ENCODE measurements around the gene F8. TPM values are rescaled to one million over a fixed set of nuclear protein-coding genes. Genes with fewer than 3 reads are reported as not detected.

Gene F8
- total and polyA plus RNA-seq, 9 of the 15 experiments (the other 6 are each of a cell fraction or from before 2014, with no cell fraction given): 0.41 to 3.8 (median 0.91) TPM

DNA sequence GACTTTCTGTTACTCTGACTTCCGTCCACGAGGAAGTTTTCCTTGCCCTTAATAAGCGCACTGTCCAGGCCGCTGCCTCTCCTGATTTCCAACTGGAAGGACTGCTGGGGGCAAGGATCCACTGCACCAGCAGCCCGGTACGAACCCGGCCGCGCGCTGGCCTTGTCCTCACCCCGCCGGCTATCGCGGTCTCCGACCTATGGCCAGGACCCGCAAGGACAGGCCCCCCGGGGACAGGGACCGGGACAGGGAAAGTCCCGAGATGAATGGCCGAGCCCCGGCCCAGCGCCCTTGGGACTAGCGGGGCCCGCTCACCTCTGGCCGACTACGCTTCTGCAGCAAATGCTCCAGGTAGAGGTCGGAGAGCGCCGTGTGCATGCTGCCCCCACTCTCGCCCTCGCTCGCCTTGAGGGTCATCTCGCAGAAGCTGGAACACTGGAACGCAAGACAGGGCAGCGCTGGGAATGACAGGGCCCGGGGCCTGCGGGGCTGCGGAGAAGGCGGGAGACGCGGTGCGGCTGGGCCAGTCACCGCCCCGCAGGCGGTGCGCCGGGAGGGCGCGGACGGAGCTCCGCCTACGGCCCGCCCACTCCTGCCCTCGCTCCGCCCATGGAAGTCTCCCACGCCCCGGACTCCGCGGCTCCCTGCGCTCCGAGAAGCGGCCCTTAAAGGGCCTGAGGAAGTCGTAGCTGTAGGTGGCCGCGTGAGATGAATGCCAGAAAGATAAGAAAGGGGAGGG is 217.4 kb downstream of the F8 start, which contains the start of gene MPP1 (continued):
- TF ChIP-seq, protein P1, sequence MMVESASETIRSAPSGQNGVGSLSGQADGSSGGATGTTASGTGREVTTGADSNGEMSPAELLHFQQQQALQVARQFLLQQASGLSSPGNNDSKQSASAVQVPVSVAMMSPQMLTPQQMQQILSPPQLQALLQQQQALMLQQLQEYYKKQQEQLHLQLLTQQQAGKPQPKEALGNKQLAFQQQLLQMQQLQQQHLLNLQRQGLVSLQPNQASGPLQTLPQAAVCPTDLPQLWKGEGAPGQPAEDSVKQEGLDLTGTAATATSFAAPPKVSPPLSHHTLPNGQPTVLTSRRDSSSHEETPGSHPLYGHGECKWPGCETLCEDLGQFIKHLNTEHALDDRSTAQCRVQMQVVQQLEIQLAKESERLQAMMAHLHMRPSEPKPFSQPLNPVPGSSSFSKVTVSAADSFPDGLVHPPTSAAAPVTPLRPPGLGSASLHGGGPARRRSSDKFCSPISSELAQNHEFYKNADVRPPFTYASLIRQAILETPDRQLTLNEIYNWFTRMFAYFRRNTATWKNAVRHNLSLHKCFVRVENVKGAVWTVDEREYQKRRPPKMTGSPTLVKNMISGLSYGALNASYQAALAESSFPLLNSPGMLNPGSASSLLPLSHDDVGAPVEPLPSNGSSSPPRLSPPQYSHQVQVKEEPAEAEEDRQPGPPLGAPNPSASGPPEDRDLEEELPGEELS (CRISPR knock-in tag; IDR thresholded peaks at IDR 0.05; ENCODE audit: borderline replicate concordance): no peak; the same call in 1 of the 2 replicates
- TF ChIP-seq, protein P2, sequence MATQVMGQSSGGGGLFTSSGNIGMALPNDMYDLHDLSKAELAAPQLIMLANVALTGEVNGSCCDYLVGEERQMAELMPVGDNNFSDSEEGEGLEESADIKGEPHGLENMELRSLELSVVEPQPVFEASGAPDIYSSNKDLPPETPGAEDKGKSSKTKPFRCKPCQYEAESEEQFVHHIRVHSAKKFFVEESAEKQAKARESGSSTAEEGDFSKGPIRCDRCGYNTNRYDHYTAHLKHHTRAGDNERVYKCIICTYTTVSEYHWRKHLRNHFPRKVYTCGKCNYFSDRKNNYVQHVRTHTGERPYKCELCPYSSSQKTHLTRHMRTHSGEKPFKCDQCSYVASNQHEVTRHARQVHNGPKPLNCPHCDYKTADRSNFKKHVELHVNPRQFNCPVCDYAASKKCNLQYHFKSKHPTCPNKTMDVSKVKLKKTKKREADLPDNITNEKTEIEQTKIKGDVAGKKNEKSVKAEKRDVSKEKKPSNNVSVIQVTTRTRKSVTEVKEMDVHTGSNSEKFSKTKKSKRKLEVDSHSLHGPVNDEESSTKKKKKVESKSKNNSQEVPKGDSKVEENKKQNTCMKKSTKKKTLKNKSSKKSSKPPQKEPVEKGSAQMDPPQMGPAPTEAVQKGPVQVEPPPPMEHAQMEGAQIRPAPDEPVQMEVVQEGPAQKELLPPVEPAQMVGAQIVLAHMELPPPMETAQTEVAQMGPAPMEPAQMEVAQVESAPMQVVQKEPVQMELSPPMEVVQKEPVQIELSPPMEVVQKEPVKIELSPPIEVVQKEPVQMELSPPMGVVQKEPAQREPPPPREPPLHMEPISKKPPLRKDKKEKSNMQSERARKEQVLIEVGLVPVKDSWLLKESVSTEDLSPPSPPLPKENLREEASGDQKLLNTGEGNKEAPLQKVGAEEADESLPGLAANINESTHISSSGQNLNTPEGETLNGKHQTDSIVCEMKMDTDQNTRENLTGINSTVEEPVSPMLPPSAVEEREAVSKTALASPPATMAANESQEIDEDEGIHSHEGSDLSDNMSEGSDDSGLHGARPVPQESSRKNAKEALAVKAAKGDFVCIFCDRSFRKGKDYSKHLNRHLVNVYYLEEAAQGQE (IDR thresholded peaks at IDR 0.05; ENCODE audit: borderline replicate concordance): no peak
- TF ChIP-seq, protein P2 (CRISPR knock-in tag; IDR thresholded peaks at IDR 0.05; ENCODE audit: low read depth): no peak
- TF ChIP-seq RBBP5 (IDR thresholded peaks at IDR 0.05; ENCODE audit: borderline replicate concordance, insufficient read depth, low read length, poor library complexity, severe bottlenecking) (peak; percentile 70), SAP30 (IDR thresholded peaks at IDR 0.05; ENCODE audit: borderline replicate concordance, insufficient read depth, low read depth, low read length, poor library complexity, severe bottlenecking) (peak; percentile 52), HNRNPH1 (optimal IDR thresholded peaks at IDR 0.05; ENCODE audit: low read depth, low read length) (no peak), POLR2B (IDR thresholded peaks at IDR 0.05; ENCODE audit: low read depth, partially characterized antibody) (peak; percentile 67), ILK (tag; IDR thresholded peaks at IDR 0.05; ENCODE audit: borderline replicate concordance, low read depth) (no peak), POLR2AphosphoS5 (IDR thresholded peaks at IDR 0.05; ENCODE audit: control insufficient read depth, insufficient read depth, low read depth, low read length) (peak; percentile 76), TARDBP (IDR thresholded peaks at IDR 0.05) (no peak), FOSL1 (tag; conservative IDR thresholded peaks at IDR 0.05) (peak; percentile 40; the same call in 1 of the 2 replicates)
- TF ChIP-seq, protein P3, sequence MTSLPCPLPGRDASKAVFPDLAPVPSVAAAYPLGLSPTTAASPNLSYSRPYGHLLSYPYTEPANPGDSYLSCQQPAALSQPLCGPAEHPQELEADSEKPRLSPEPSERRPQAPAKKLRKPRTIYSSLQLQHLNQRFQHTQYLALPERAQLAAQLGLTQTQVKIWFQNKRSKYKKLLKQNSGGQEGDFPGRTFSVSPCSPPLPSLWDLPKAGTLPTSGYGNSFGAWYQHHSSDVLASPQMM (CRISPR knock-in tag; IDR thresholded peaks at IDR 0.05): no peak
- TF ChIP-seq, protein P4, sequence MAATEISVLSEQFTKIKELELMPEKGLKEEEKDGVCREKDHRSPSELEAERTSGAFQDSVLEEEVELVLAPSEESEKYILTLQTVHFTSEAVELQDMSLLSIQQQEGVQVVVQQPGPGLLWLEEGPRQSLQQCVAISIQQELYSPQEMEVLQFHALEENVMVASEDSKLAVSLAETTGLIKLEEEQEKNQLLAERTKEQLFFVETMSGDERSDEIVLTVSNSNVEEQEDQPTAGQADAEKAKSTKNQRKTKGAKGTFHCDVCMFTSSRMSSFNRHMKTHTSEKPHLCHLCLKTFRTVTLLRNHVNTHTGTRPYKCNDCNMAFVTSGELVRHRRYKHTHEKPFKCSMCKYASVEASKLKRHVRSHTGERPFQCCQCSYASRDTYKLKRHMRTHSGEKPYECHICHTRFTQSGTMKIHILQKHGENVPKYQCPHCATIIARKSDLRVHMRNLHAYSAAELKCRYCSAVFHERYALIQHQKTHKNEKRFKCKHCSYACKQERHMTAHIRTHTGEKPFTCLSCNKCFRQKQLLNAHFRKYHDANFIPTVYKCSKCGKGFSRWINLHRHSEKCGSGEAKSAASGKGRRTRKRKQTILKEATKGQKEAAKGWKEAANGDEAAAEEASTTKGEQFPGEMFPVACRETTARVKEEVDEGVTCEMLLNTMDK (IDR thresholded peaks at IDR 0.05; ENCODE audit: borderline replicate concordance, insufficient read depth, low read depth, low read length, poor library complexity, severe bottlenecking): no peak

Data from K562 (cell line).